Activated T-helper 9 cell treated with anti-CD3 and anti-CD28 coated beads, Interleukin-2, amount 50 U/mL, for 16 hours (primary cell): ENCODE data around the gene SLC38A9.

Source experiments
- DNase-seq: peaks from one replicate; pipeline ENCODE4 v3.0.0-alpha.2; 2020; ENCODE audit warnings: low read depth

SLC38A9 gene

GRCh38 chr5:55578771-55579170, 133.4 kb downstream of the SLC38A9 start:
- no peak for DNase-seq

DNA sequence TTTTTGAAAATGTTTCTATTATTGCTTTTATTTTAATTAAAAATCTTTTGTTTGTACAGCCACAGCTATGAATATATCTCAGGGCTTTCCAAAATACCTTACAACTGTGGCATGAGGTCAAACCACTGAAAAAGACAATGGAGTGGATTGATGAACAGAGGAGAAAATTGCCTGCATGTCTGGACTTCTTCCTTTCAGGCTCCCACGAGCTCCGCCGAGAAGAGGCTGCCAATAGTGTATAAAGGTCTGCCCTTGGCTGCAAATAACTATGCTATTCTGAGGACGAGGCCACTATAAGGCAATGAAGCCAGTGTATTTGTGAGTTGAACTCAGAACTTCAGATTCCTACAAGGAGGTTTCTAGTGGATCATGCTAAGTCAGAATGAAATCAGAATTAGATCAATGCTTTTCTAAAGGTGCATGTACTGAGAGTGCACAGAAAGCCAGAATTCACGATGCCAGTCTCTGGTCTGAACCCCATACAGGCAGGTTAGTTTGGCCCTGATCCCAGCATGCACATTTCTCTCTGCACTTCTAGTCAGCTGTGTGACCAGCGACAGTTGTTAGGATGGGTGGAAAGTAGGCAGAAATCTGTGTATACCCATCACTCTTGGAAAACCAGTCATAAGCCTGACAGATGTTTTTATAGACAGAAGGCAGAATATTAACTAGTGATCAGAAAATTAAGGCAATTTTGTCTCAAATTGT, 134.6 kb downstream of the SLC38A9 start:
- no peak for DNase-seq

DNA sequence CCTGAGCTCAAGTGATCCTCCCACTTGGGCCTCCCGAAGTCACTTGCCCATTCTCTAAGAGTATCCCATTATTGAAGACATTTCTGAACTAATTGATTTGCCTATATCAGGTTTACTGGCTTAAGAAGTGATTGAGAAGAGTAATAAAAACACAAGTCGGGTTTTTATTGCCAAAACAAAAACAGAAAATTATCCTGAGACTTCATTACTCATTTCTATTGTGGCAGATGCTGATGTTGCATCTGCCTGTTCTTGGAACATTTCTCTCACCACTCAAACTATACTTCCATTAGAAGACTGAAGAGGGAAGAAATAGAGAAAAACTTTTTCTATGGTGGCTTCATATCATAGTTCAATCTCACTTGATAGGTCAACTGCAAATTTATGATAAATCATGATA, 135.5 kb downstream of the SLC38A9 start:
- no peak for DNase-seq
